NCI-H187 treated with DMSO at 0.1 percent for 48 hours (cell line): ENCODE results near the gene SLC37A2.
"Not testable (repeated sequence)": the region's sequence is repeated elsewhere in the genome, so short reads cannot be mapped to it uniquely, and the experiment has no call there.

Experiments used
- DNase-seq: peaks from one replicate; lab custom pipeline; 2025; lab: John Stamatoyannopoulos, UW

SLC37A2 gene

GRCh38 chr11:125084057-125084416, 20.9 kb downstream of the SLC37A2 start:
- DNase-seq: no peak

- no peak for DNase-seq
Observed at GRCh38 chr11:125084761-125085231, 21.7 kb downstream of the SLC37A2 start.

DNA sequence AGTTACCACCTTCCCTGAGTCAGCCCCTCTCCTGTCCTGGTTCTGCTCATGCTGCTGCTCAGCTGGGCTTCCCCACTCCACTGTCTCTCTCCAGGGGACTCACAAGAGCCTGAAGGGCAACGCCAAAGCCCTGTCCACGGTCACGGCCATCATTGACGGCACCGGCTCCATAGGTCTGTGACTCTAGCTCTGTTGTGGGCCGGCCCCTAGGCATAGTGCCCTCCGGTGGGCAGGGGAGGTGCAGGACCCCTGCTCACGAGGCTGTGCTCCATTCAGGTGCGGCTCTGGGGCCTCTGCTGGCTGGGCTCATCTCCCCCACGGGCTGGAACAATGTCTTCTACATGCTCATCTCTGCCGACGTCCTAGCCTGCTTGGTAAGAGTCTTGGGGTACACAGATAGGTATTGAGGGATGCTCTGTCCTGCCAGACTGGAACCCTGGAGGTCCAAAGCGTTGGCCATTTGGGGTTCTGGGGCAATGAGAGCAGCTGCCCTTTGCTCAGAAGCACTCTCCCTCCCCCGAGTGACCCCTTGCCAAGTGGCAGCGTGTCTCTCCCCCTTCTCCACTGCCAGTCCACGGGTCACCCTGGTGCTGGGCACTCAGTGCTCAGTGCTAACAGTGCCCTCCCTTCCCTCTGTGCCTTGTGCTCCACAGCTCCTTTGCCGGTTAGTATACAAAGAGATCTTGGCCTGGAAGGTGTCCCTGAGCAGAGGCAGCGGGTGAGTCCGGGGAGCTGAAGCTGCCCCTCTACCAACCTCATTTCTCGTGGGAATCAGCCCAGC, 22.4 kb downstream of the SLC37A2 start:
- no peak for DNase-seq

- DNase-seq: no peak
Observed at GRCh38 chr11:125086633-125087296, 23.7 kb downstream of the SLC37A2 start.

DNA sequence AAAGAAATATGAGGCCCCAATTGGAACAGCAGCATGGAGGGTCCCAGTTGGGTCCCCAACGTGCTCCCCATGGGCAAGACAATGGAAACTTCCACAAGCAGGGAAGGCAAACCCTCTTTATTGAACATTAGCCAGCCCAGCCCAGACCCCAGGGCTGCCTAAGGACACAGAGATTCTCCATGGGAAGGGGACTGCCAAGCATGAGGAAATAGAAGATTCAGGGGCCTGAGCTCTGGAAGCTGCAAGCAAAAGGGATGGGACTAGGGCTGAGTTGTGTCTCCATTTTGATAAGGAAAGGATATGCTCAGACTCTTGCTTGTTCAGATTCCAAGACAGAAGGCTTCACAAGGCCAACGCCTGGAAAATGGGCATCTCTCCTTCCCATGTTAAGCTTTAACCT, 25.0 kb downstream of the SLC37A2 start:
- no peak for DNase-seq

DNA sequence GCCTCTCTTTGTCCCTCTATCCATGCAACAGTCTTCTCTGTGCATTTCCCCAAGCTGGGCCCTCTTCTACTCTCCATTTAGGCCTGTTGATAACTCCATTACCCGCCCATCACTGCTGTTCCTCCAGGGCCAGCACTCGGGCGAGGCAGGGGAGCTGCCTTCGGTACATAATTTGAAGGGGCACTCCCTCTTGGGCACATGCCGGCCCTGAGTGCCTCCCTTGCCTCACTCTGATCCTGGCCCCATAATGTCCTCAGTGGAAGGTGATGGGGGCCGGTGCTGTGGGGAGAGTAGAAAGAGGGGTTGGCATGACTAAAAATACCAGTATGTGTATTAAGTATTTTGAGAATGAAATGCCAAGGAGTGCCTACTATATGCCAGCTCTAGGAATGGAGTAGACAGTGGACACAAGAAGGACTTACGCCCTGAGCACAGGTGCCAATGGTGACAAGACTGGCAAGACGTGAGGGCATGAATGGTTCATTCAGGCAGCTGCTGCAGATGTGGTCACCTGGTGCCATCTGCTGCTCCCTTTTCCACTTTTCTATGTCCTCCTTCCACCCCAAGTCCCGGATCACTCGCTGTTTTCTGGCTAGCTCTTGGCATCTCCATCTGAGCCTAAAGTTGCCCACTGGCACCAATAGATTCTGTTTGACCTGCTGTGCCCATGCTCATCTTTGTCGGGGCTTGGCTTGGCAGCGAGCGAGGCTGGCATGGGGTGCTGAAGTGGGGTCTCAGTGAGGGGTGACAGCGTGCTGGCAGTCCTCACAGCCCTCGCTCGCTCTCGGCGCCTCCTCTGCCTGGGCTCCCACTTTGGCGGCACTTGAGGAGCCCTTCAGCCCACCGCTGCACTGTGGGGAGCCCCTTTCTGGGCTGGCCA, 25.7 kb downstream of the SLC37A2 start:
- no peak for DNase-seq

DNA sequence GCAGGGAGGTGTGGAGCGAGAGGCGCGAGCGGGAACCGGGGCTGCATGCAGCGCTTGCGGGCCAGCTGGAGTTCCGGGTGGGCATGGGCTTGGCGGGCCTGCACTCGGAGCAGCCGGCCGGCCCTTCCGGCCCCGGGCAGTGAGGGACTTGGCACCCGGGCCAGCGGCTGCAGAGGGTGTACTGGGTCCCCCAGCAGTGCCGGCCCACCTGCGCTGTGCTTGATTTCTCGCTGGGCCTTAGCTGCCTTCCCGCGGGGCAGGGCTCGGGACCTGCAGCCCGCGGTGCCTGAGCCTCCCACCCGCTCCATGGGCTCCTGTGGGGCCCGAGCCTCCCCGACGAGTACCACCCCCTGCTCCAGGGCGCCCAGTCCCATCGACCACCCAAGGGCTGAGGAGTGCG, 26.4 kb downstream of the SLC37A2 start:
- not testable (repeated sequence) for DNase-seq

DNA sequence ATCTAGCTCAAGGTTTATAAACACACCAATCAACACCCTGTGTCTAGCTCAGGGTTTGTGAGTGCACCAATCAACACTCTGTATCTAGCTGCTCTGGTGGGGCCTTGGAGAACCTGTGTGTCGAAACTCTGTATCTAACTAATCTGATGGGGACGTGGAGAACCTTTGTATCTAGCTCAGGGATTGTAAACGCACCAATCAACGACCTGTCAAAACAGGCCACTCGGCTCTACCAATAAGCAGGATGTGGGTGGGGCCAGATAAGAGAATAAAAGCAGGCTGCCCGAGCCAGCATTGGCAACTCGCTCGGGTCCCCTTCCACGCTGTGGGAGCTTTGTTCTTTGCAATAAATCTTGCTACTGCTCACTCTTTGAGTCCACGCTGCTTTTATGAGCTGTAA, 27.0 kb downstream of the SLC37A2 start:
- not testable (repeated sequence) for DNase-seq

- DNase-seq: no peak
Observed at GRCh38 chr11:125090816-125091215, 27.7 kb downstream of the SLC37A2 start.

GRCh38 chr11:125091247-125091876, 28.3 kb downstream of the SLC37A2 start:
- no peak for DNase-seq

DNA sequence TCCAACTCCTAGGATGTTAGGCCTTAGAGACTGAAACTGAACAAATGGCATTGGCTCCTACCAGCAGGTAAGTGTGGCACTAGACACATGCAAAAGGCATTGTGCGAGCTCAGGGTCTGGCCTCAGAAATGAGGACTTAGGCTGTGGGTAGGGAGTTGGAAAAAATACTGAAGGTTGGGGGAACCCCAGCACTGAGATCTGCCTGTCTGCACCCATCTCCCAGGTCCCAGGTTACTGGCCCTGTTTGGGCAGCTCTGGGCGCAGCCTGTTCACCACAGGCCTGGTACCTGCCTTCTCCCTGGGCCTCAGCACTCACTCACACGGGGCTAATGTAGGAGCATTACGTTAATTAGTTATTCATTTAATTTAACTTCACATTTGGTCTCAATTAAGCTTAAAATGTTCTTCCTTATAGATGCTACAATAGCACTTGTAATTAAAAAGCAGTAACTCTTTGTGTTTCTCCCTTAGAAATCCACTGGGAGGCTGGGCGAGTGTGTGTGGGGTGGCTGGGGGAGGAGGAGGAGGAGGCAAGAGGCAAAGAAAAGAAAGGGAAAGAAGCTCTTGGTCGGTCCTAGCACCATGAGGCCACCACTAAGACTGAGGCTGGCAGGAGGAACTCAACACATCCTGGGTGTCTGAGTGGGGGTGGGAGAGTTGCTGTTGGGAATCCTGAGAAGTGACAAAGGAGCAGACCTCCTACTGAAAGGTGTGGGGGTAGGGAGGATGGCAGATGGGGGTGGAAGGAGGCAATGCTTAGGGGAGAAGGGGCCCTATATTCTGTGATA, 29.0 kb downstream of the SLC37A2 start:
- DNase-seq: no peak

DNA sequence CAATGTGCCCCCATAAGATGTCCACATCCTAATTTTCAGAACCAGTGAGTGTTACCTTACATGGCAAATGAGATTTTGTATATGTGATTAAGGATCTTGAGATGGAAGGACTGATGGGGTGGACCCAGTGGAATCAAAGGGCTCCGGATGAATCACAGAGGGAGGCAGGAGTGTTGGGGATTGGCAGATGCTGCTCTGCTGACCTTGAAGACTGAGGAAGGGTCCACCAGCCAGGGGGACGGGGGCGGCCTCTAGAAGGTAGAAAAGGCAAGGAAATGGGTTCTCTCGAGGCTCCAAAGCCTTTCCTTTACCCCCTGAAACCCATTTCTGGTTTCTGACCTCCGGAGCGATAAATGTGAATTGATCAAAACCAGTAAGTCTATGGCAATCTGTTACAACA, 29.6 kb downstream of the SLC37A2 start:
- DNase-seq: no peak

GRCh38 chr11:125093502-125093901, 30.4 kb downstream of the SLC37A2 start:
- no peak for DNase-seq

DNA sequence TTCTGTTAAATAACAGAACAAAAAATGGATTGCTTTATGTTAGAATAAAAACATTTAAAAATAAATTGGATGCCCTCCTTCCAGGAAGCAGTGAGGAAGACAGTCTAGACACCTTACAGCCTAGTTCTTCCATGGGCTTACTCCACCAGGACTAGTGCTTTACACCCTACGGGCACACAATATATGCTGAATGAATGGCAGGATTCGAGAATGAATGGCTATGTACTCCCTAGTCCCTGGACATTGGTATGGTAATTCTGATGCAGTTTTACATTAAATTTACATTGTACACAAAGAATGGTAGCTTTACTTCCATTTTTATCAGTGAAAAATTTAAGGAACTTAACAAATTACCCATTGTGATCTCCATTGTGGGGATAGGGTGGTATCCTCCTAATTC, 31.6 kb downstream of the SLC37A2 start:
- DNase-seq: no peak

- DNase-seq: no peak
Observed at GRCh38 chr11:125100136-125100535, 37.0 kb downstream of the SLC37A2 start.

- DNase-seq: no peak
Observed at GRCh38 chr11:125101596-125101995, 38.5 kb downstream of the SLC37A2 start.

DNA sequence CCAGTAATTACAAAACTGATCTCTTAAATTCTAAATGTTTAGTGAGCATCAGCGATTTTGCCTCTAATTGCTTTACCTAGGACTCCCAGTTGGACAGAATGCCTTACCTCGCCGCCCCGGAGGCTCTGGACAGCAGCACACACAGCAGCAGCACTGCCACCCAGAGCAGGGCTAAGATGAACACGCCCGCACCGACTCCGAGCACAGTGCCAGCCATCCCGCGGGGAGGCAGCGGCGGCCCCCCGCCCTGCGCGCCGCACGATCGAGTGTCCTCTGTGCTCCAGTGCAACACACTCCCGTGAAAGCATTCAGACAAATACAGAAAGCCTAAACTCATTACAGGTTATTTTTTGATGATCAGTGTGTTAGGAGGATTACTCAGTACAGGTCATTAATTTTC, 38.9 kb downstream of the SLC37A2 start:
- no peak for DNase-seq

DNA sequence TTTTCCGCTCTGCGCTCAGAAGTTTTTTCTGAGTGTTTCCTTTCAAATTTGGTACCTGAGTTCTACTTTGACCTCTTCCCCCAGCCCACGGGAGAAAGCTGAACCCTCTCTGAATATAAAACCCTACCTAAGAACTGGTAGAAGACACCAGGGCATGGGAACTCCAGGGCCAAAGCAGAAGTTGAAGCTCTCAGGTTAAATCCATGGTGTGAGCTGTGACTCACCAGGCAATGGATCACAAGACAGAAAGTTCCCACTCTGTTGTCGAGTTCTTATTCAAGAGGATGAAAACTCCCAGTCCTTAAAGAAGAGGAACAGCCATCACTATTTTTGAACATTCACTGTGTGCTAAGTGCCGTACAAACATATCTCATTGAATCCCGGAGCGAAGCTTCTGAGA, 39.4 kb downstream of the SLC37A2 start:
- no peak for DNase-seq

DNA sequence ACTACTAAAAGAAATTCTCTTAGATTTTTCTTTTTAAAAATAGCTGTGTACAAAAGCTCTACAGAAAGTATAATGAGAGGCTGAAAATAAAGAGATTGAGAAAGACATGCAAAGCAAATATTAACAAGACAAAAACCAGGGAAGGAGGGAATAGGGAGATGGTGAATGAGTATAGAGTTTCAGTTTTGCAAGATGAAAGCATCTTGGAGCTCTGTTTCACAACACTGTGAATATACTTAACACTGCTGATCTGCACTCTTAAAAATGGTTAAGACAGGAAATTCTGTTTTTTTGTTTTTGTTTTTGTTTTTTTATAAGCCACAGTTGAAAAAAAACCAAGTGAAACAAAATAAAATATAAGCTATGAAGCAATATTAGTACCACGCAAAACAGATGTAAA, 42.8 kb downstream of the SLC37A2 start:
- DNase-seq: no peak

DNA sequence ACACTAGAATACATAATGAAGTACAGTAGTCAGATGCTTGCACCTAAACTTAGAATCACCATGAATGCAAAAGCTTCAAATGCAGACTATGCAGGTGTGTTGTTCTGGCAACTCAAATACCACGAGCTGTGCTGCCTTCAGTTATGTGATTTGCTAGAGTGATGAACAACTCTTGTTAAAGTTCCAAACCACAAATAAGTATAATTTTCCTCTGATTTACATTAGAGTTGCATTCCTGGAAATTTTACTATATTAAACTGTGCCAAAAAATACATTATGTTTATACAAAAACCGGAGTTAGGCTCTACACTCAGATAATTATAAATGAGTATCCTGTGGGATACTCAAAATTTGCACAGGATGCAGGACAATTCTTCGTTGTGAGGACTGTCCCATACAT, 45.4 kb downstream of the SLC37A2 start:
- DNase-seq: no peak

DNA sequence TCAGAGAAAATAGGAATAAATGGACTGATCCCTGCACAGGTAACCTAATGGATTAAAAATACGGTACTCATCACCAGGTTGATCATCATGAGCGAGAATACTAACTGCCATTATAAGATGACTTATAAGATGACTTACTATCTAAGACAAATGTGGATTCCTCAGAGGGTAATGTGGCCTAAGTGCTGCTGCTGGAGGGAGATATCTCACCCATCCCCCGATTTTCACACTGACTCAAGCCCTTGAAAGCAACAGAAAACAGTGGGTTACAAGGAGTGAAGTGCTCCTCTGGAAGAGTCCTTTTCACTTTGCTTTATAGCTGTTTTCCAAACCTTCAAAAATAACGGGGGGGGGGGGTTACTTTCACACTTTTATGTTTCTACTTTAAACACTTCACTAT, 47.4 kb downstream of the SLC37A2 start:
- no peak for DNase-seq

DNA sequence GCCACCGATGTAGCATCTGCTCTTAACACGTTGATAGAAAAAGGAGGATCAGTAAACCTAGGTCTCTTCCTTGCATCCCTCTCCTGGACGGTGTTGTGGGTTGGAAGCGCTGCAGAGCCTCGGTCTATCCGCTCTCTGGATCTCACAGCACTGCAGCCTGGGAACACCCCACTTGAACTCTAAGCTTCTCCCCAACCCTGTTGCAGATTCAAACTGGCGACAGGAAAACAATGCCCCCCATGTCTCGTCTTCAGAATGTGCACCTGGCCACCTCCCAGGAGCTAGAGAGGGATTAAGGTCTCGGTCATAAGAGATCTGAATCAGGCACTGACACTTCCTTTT, 47.9 kb downstream of the SLC37A2 start:
- no peak for DNase-seq
